Skin of body (tissue), 2 donors: Measurements from ENCODE around the gene PRKCH. TPM values are rescaled to one million over a fixed set of nuclear protein-coding genes. Genes with fewer than 3 reads are reported as not detected.

ENCODE experiments used
- DNase-seq: peaks from one replicate; lab custom pipeline; 2025; lab: John Stamatoyannopoulos, UW
- total RNA-seq: library from RNA; depleted of rRNA; stranded (reverse); fragments of >200 nt; gene quantifications from one replicate; pipeline ENCODE4 v1.2.3, GENCODE V29; 2014

Gene PRKCH
- total RNA-seq, 1 donor from 2014 or later = 50.0 TPM

DNA sequence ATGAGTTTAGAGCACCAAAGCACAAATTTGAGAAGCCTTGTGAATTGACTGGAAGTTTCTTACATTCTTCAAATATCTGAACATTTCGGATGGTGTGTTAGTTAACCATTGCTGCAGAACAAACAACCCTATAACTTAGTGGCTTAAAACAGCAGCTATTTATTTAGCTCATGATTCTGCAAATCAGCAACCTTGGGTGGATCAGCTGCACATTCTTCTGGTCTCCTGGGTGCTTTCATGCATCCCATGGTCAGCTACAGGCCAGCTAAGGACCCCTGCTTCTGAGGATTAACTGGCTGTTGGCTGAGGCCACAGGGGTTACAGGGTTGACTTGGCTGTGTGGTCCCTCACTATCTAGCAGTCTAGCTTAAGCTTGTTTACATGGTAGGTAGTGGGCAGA lies 260.0 kb downstream of the PRKCH start:
- no peak for DNase-seq

GRCh38 chr14:61581955-61582615 lies 260.7 kb downstream of the PRKCH start:
- no peak for DNase-seq

DNA sequence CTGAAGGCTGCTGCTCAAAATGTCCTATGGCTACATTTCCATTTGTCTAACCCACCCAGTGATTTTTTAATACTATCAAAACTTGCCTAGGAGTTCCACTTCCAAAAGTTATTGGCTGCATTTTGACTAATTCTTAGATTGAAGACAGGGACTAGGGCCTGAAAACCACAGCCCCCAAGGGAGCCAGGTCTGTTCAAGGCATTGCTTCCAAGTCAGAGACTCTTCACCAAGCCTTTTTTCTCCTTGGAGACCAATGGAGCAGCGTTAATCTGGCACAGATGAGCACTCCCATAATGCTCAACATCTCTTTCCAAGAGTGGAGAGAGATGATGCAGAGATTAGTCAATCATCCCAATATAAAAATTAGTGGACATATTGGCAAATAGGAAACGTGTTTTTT lies 261.4 kb downstream of the PRKCH start:
- no peak for DNase-seq

GRCh38 chr14:61584331-61584741 lies 263.0 kb downstream of the PRKCH start:
- no peak for DNase-seq

GRCh38 chr14:61585598-61586543 lies 264.5 kb downstream of the PRKCH start:
- peak; percentile 53 for DNase-seq

GRCh38 chr14:61586544-61587055 lies 265.2 kb downstream of the PRKCH start:
- DNase-seq = peak; percentile 53

DNA sequence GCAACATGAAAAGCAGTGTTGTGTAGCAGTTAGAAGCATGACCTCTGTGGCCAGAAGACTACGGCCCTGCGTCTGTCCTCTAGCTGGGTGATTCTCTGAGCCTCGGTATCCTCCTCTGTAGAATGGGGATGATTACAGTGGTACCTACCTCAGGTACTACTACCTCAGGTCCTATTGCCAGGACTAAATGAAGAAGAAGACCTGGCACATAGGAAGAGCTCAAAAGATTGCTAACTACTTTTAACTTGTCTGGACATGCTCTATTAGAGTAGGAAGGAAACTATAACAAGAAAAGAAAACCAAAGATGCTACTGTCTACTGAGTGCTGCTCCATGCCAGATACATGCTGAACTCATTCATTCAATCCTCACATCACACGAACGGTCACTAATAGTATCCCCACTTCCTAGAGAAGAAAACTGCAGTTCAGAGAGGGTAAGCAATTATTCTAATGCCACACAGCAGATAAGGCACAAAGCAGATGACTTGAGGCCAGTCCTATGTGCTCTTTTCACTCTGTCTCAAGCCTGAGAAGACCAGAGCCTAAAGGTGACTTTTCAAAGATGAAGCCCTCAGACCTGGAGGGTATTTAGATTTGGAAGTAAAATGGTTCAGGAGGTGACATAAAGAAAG lies 265.8 kb downstream of the PRKCH start:
- no peak for DNase-seq

DNA sequence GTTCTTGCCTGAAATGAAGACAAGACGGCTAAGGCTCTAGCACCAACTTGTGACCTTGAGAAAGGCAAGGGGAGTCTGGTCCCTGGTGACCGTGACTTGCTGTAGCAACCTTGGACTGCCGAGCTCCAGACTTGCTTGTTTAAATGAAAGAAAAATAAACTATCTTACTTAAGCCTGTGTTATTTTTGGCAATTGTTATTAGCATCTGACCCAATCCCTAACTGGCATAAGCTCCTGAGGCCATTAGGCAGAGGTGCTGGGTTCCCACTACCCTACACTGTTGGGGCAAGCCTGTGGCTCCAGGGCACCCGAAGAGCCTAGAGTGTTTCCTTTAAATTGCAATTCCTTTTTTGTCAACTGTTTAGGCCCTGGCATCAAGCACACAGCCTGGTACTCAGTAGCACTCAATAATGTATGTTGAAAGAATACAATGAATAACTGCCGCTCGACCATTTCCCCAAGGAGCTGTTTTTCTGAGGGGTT lies 267.1 kb downstream of the PRKCH start:
- no peak for DNase-seq

DNA sequence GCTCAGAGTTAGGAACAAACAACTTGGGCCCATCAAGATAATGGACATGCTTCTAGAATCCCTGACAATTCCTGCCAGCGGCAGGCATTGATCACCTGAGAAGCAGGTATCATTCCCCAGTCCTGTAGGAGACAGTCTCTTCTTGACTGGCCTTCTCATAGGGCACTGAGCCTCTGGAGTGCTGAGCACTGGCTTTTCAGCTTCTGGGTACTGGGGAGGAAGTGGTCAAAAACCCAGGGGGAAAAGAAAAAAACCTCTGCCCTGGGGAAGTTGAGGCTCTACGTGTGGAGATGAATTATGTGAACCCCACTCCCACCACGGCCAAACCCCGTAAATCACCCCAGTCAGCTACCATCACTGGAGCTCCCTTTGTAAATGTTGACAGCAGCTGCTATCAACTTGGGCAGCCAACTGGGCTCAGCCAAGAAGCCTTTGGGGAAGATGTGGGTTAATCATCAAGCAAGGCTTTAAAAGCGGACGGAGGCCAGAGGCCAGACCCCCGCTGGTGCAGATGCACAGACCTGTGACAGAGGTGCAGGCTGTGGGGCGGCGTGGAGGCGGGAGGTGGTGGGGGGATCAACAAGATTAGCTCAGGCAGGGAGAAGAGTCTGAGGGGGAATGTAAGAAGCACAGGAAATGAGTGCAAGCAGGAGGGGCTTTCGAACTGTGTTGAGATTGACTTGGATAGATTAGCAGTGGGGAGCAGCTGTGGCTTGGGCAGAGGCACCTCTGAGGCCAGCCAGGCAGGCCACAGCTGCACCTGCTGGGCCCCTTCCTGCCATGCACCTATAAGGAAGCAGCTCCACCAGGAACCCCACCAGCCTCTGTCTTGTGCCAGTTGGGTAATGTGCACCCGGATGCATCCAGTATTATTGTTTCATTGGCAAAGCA lies 268.6 kb downstream of the PRKCH start:
- DNase-seq = no peak

GRCh38 chr14:61591862-61592261 lies 270.5 kb downstream of the PRKCH start:
- no peak for DNase-seq

- DNase-seq = no peak
Observed at GRCh38 chr14:61593330-61593729, 272.0 kb downstream of the PRKCH start.

DNA sequence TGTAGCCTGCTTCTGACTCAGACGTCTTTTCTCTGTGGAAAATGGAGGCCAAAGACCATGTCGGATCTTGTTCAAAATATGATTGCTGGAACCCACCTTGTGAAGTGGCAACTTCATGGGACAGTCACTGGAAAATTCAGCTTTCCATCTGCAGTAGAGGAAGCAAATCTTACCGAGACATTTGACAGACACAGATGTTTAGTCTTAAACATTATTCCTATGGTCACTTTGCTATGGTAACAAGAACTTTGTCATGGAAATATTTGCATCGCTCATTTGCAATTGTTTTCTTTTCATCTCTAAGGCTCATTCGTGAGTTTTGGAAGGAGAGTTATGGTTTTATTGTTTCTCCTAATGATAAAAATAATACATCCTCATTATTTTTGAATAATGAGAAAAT lies 275.6 kb downstream of the PRKCH start:
- peak; percentile 61 for DNase-seq

GRCh38 chr14:61598980-61599379 lies 277.6 kb downstream of the PRKCH start:
- no peak for DNase-seq

GRCh38 chr14:61599942-61600341 lies 278.6 kb downstream of the PRKCH start:
- DNase-seq = no peak

Other genes with a start within 250 kb of the PRKCH start
- gene TMEM30B, start 40.2 kb upstream of the PRKCH start, total RNA-seq = 10.4 TPM